ENCODE results near the gene ANTXR2. TPM values are rescaled to one million over a fixed set of nuclear protein-coding genes. Genes with fewer than 3 reads are reported as not detected.

Gene ANTXR2
- total RNA-seq, 2 donors from 2014 or later, result 86.1 to 133 TPM

- no peaks in the 10 kb centered on the region for H3K4me1 ChIP-seq (replicated peaks)
- 80% methylated on average over 7 of the region's 7 CpGs for whole genome bisulfite sequencing
- intact Hi-C loops (cut with DNase I), result no loop called here
- H3K27me3 ChIP-seq (replicated peaks; ENCODE audit: insufficient read depth), result no peaks in the 10 kb centered on the region
- H3K4me3 ChIP-seq, result no peak overlapping the region
- TF ChIP-seq POLR2A (IDR thresholded peaks at IDR 0.05) (no peak), CTCF (IDR thresholded peaks at IDR 0.05) (no peak), POLR2AphosphoS5 (IDR thresholded peaks at IDR 0.05) (no peak)
- H3K27ac ChIP-seq, result peak overlapping the region; percentile 43 to 55
- H3K9me3 ChIP-seq, result no peaks in the 10 kb centered on the region
- DNase-seq (ENCODE audit: low spot score), result no peak
- H3K36me3 ChIP-seq, result no peaks in the 10 kb centered on the region
These were observed 36.7 kb downstream of the ANTXR2 start for GRCh38 chr4:80036306-80036705.

DNA sequence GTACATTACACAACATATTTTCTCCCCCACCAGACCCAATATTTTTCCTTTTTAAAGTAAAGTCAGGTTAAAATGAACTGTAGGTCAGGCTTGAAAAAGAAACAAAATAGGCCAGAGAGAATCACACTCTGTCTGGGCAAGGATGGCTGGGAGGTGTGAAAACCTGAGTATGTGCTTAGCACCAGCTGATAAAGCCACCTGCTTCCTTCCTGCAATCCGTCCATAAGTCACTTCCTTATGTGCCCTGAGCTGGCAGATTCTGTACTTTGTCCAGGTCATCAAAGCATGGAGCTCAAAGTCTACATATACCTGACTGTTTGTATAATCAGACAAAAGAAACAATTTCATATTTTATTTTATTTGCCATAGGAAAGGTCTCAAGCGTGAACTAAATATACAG is 37.7 kb downstream of the ANTXR2 start:
- Histone ChIP-seq H3K4me1 (replicated peaks) (no peaks in the 10 kb centered on the region), H3K27ac (peak overlapping the region in 1 of 2 donors; percentile 25), H3K9me3 (no peaks in the 10 kb centered on the region), H3K4me3 (no peak overlapping the region), H3K27me3 (replicated peaks; ENCODE audit: insufficient read depth) (no peaks in the 10 kb centered on the region), H3K36me3 (no peaks in the 10 kb centered on the region)
- TF ChIP-seq CTCF (IDR thresholded peaks at IDR 0.05) (no peak), POLR2A (IDR thresholded peaks at IDR 0.05) (no peak), POLR2AphosphoS5 (IDR thresholded peaks at IDR 0.05) (no peak)
- 62% methylated on average over 2 of the region's 2 CpGs for WGBS
- no peak for DNase-seq (ENCODE audit: low spot score)
- intact Hi-C loops (cut with DNase I), result no loop called here

GRCh38 chr4:80033581-80033980 is 39.4 kb downstream of the ANTXR2 start:
- intact Hi-C loops (cut with DNase I), result no loop called here
- Histone ChIP-seq H3K27ac (peak overlapping the region in 1 of 2 donors; percentile 1), H3K36me3 (no peaks in the 10 kb centered on the region), H3K4me1 (replicated peaks) (no peaks in the 10 kb centered on the region), H3K27me3 (replicated peaks; ENCODE audit: insufficient read depth) (no peaks in the 10 kb centered on the region), H3K9me3 (no peaks in the 10 kb centered on the region), H3K4me3 (no peak overlapping the region)
- no peak for DNase-seq (ENCODE audit: low spot score)
- TF ChIP-seq CTCF (IDR thresholded peaks at IDR 0.05) (peak in 1 of 4 experiments; percentile 13), POLR2A (IDR thresholded peaks at IDR 0.05) (no peak), POLR2AphosphoS5 (IDR thresholded peaks at IDR 0.05) (no peak)

- Histone ChIP-seq H3K4me3 (no peak overlapping the region), H3K4me1 (replicated peaks) (no peaks in the 10 kb centered on the region), H3K9me3 (no peaks in the 10 kb centered on the region), H3K27me3 (replicated peaks; ENCODE audit: insufficient read depth) (no peaks in the 10 kb centered on the region), H3K36me3 (no peaks in the 10 kb centered on the region), H3K27ac (no peak overlapping the region)
- WGBS, result 38% methylated on average over 2 of the region's 2 CpGs
- intact Hi-C loops (cut with DNase I), result no loop called here
- TF ChIP-seq POLR2A (IDR thresholded peaks at IDR 0.05) (no peak), CTCF (IDR thresholded peaks at IDR 0.05) (no peak), POLR2AphosphoS5 (IDR thresholded peaks at IDR 0.05) (no peak)
- no peak for DNase-seq (ENCODE audit: low spot score)
These were observed 43.7 kb downstream of the ANTXR2 start for GRCh38 chr4:80029364-80029763.

DNA sequence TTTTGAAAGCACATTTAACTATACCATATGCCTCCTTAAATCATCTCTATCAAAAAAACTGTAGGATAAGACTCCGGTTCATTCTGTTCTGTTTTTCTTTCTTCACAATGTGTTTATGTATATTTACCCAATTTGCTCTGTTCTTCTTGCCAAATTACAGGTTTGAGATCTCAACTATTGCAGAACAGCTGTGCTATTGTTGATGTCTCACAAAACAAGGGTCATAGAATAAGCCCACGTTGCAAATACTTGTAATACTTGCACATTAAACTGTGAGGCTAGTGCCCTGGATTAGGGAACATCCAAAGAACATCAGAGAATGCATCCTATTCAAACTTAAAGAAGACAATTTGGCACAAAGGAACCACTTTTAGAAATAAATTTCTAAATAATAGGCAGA is 45.4 kb downstream of the ANTXR2 start:
- H3K36me3 ChIP-seq, result no peaks in the 10 kb centered on the region
- no peaks in the 10 kb centered on the region for H3K27me3 ChIP-seq (replicated peaks; ENCODE audit: insufficient read depth)
- H3K9me3 ChIP-seq, result no peaks in the 10 kb centered on the region
- intact Hi-C loops (cut with DNase I), result no loop called here
- WGBS, result 33% methylated on average over 2 of the region's 2 CpGs
- no peaks in the 10 kb centered on the region for H3K4me1 ChIP-seq (replicated peaks)
- H3K27ac ChIP-seq, result peak overlapping the region; percentile 43 to 68
- TF ChIP-seq POLR2A (IDR thresholded peaks at IDR 0.05), result no peak
- peak; percentile 13 for TF ChIP-seq POLR2AphosphoS5 (IDR thresholded peaks at IDR 0.05)
- no peak for TF ChIP-seq CTCF (IDR thresholded peaks at IDR 0.05)
- no peak overlapping the region for H3K4me3 ChIP-seq
- no peak for DNase-seq (ENCODE audit: low spot score)

All from prostate gland (tissue), 2 donors.